Measurements from ENCODE around the gene BTN3A1.

DNA sequence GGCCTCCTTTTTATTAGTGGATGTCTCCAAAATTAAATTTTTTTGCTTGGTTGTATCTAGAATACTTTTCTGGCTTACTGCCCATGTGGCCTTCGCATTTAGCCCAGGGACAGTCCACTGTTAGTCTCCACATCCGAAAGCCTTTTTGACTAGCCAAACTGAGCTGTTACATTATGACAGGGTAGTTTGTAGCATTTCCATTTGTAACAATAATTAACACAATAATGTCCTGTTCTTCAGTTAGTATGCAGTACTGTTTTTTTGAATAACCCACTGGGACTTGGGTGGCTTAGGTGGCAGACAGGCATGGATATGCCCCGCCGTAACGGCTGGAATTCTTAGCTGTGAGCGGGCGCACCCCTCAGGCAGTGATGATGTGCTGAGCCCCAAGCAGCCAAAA, 49.8 kb upstream of the BTN3A1 start:
- TF ChIP-seq POU2F2 (IDR thresholded peaks at IDR 0.05; ENCODE audit: low read depth, low read length) (no peak), POLR2AphosphoS5 (IDR thresholded peaks at IDR 0.05; ENCODE audit: low read depth, low read length) (no peak)
